LNCAP (cell line): ENCODE data around the gene MAP3K4.

Experiments
- CTCF ChIP-seq: fragments of 450-650 bp; IDR thresholded peaks from 2 replicates; pipeline ENCODE4 v1.5.1; 2017; ENCODE audit warnings: mild to moderate bottlenecking

MAP3K4 gene

GRCh38 chr6:161117308-161117707, 125.7 kb downstream of the MAP3K4 start:
- TF ChIP-seq CTCF = no peak

GRCh38 chr6:161117942-161118341, 126.4 kb downstream of the MAP3K4 start:
- TF ChIP-seq CTCF = no peak

- no peak for TF ChIP-seq CTCF
Measured at GRCh38 chr6:161125591-161125990, 134.0 kb downstream of the MAP3K4 start.

DNA sequence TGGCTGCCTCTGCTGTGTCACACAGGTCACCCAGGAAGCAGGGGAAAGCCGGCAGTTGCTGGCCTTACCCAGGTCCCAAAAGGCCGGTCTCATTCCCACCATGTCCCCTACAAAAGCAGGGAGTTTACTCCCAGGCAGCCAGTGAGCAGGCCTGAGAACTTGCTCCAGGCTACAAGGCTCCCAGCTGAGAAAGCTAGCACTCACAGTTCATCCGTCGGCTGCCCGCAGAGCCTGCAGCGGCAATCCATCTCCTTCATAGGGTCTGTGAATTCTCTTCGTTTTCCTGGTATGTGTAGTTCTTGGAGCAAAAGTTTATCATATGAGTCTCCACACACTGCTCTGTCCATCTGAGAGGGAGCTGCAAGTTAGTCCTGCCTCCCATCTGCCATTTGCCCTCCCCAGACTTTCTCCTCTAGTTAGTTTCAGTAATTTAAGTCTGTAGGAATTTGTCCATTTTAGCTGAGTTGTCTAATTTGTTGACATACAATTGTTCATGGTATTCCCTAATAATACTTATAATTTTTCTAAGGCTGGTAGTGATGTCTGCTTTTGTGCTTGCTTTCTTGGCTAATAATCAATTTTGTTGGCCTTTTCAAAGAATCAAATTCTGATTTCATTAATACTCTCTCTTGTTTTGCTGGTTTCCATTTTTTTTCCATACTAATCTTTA, 135.6 kb downstream of the MAP3K4 start:
- TF ChIP-seq CTCF = no peak

- TF ChIP-seq CTCF = no peak
Measured at GRCh38 chr6:161128230-161128629, 136.7 kb downstream of the MAP3K4 start.

- no peak for TF ChIP-seq CTCF
Measured at GRCh38 chr6:161128680-161129196, 137.2 kb downstream of the MAP3K4 start.

GRCh38 chr6:161130541-161130940, 139.0 kb downstream of the MAP3K4 start:
- TF ChIP-seq CTCF = no peak
